HepG2 (cell line): ENCODE data around the gene OTUB2. TPM values are rescaled to one million over a fixed set of nuclear protein-coding genes. Genes with fewer than 3 reads are reported as not detected.

ENCODE experiments used
- ATAC-seq: fragments of 200-7000 bp; cut with Tn5 transposase; 3 replicates; pipeline ENCODE4 v1.9.1; 2020; ENCODE audit warnings: mild to moderate bottlenecking, moderate library complexity
- BruUV-seq: library from RNA; stranded (reverse); fragments of 400-500 nt; replicated peaks from 2 replicates; lab custom pipeline; 2021; lab: Mats Ljungman, UMichigan
- CTCF ChIA-PET: fragments of 300-600 bp; formaldehyde crosslinking; extraction: SDS; loops from one replicate; lab custom pipeline; 2021; ENCODE audit warnings: low total read pairs, inconsistent platforms, low intra/inter-chr PET ratio; lab: Yijun Ruan, JAX
- POLR2A ChIA-PET: fragments of 350-600 bp; sonication (Branson Sonifier 250); formaldehyde crosslinking; loops from one replicate; lab custom pipeline; 2020; ENCODE audit warnings: antibody characterized with exemption, inconsistent platforms; lab: Yijun Ruan, JAX
- DNase-seq: peaks from one replicate; pipeline ENCODE4 v3.0.0-alpha.2; 2015; ENCODE audit warnings: low spot score
- FAIRE-seq: peaks from 3 replicates; lab custom pipeline; 2011; peaks lifted over from hg19 to GRCh38; lab: Jason Lieb, UNC
- H2AFZ ChIP-seq: one replicate; pipeline ENCODE4 v1.6.1; 2011; ENCODE audit warnings: low read length, inconsistent platforms
- H3K27ac ChIP-seq: fragments of 300-600 bp; 3 replicates; pipeline ENCODE4 v1.8.0; 2011; ENCODE audit warnings: mixed run types, mild to moderate bottlenecking, mixed read lengths, low read length, inconsistent platforms; ENCODE audit not compliant: insufficient read depth; ENCODE audit errors: extremely low read length
- H3K27me3 ChIP-seq, 2 experiments: fragments of 200-600 bp in 1 of 2; 2 replicates in 1 of 2; 3 replicates in 1 of 2; pipeline versions ENCODE4 v1.6.0 to v1.8.0; 2011; ENCODE audit warnings: low read length in 2 of 2, mild to moderate bottlenecking in 2 of 2, moderate library complexity in 2 of 2, inconsistent platforms in 1 of 2; ENCODE audit not compliant: insufficient read depth in 2 of 2, control insufficient read depth in 1 of 2
- H3K36me3 ChIP-seq, 2 experiments: fragments of 200-600 bp in 1 of 2; replicated peaks in 1 of 2; 2 replicates in 1 of 2; 3 replicates in 1 of 2; pipeline versions ENCODE4 v1.5.1 to v1.8.0; 2011; ENCODE audit warnings: low read length in 2 of 2, inconsistent platforms in 1 of 2; ENCODE audit not compliant: insufficient read depth in 2 of 2, control insufficient read depth in 1 of 2
- H3K4me1 ChIP-seq: 2 replicates; pipeline ENCODE4 v1.5.1; 2012; ENCODE audit warnings: low read length, inconsistent platforms; ENCODE audit not compliant: insufficient read depth
- H3K4me2 ChIP-seq: 2 replicates; pipeline ENCODE4 v1.6.0; 2011; ENCODE audit warnings: low read depth, low read length, inconsistent platforms
- H3K4me3 ChIP-seq, 3 experiments: fragments of 200-600 bp in 1 of 3; sonication (generic), shearing (Covaris generic) in 1 of 3; replicated peaks in 1 of 3; 2 replicates each; pipeline ENCODE4 v1.5.1; 2011 to 2016; ENCODE audit warnings: low read length in 3 of 3, inconsistent platforms in 2 of 3, low read depth in 2 of 3, mild to moderate bottlenecking in 2 of 3, control low read depth in 1 of 3, mixed read lengths in 1 of 3; ENCODE audit not compliant: insufficient read depth in 1 of 3
- H3K79me2 ChIP-seq: one replicate; pipeline ENCODE4 v1.6.1; 2011; ENCODE audit warnings: low read length, inconsistent platforms; ENCODE audit not compliant: insufficient read depth
- H3K9ac ChIP-seq: 2 replicates; pipeline ENCODE4 v1.6.0; 2011; ENCODE audit warnings: mild to moderate bottlenecking, low read depth, low read length, inconsistent platforms; ENCODE audit not compliant: insufficient read depth
- H3K9me3 ChIP-seq: 2 replicates; pipeline ENCODE4 v1.5.1; 2012; ENCODE audit warnings: mild to moderate bottlenecking, low read length
- H4K20me1 ChIP-seq: 2 replicates; pipeline ENCODE4 v1.6.0; 2011; ENCODE audit warnings: inconsistent platforms, mild to moderate bottlenecking, low read length, moderate library complexity; ENCODE audit not compliant: insufficient read depth
- FOXJ3 ChIP-seq: sonication (generic); formaldehyde crosslinking; IDR thresholded peaks from 2 replicates; pipeline ENCODE4 v1.4.0; 2020; ENCODE audit warnings: missing genetic modification reagents, mild to moderate bottlenecking, borderline replicate concordance
- FOXK2 ChIP-seq: fragments of 450-650 bp; IDR thresholded peaks from 2 replicates; pipeline ENCODE4 v1.6.1; 2016
- GTF2F1 ChIP-seq: fragments of 150-350 bp; IDR thresholded peaks from 2 replicates; pipeline ENCODE4 v1.6.1; 2014; ENCODE audit warnings: low read length
- ISX ChIP-seq: sonication (generic); formaldehyde crosslinking; conservative IDR thresholded peaks from 2 replicates; pipeline ENCODE4 v1.5.0; 2020; ENCODE audit warnings: missing genetic modification reagents
- KDM6A ChIP-seq: IDR thresholded peaks from 2 replicates; pipeline ENCODE4 v1.6.1; 2016; ENCODE audit warnings: low read depth
- MAFK ChIP-seq, 2 experiments: IDR thresholded peaks in 1 of 2; conservative IDR thresholded peaks in 1 of 2; 2 replicates each; pipeline ENCODE4 v1.6.1; 2011; ENCODE audit warnings: improper control_type of control experiment in 2 of 2, low read length in 2 of 2
- MIER3 ChIP-seq: IDR thresholded peaks from 2 replicates; pipeline ENCODE4 v1.6.1; 2016; ENCODE audit warnings: missing compliant biosample characterization, borderline replicate concordance
- NFE2L2 ChIP-seq: fragments of 150-350 bp; IDR thresholded peaks from 2 replicates; pipeline ENCODE4 v1.6.1; 2014; ENCODE audit warnings: low read length
- PHF21A ChIP-seq: sonication (generic); formaldehyde crosslinking; IDR thresholded peaks from 2 replicates; pipeline ENCODE4 v1.5.0; 2020; ENCODE audit warnings: mild to moderate bottlenecking, missing genetic modification reagents
- POLR2G ChIP-seq: fragments of 200-400 bp; formaldehyde crosslinking; IDR thresholded peaks from 2 replicates; pipeline ENCODE4 v1.6.1; 2018; ENCODE audit warnings: mild to moderate bottlenecking, low read depth, low read length, moderate library complexity
- RBFOX2 ChIP-seq: fragments of 200-400 bp; formaldehyde crosslinking; IDR thresholded peaks from 2 replicates; pipeline ENCODE4 v1.6.1; 2017; ENCODE audit warnings: low read depth, mild to moderate bottlenecking, low read length
- RFXAP ChIP-seq: sonication (generic); formaldehyde crosslinking; IDR thresholded peaks from 2 replicates; pipeline ENCODE4 v1.4.0; 2020; ENCODE audit warnings: missing genetic modification reagents, borderline replicate concordance
- SAP130 ChIP-seq: IDR thresholded peaks from 2 replicates; pipeline ENCODE4 v1.6.1; 2016; ENCODE audit warnings: low read depth
- TEAD2 ChIP-seq: sonication (generic); formaldehyde crosslinking; IDR thresholded peaks from 2 replicates; pipeline ENCODE4 v1.9.0; 2021; ENCODE audit warnings: missing genetic modification reagents
- ZNF121 ChIP-seq: sonication (generic); formaldehyde crosslinking; IDR thresholded peaks from 2 replicates; pipeline ENCODE4 v1.5.0; 2020; ENCODE audit warnings: mild to moderate bottlenecking, missing genetic modification reagents
- ZNF138 ChIP-seq: sonication (generic); formaldehyde crosslinking; IDR thresholded peaks from 2 replicates; pipeline ENCODE4 v1.5.0; 2020; ENCODE audit warnings: mild to moderate bottlenecking, low read depth, missing genetic modification reagents
- ZNF570 ChIP-seq: sonication (generic); formaldehyde crosslinking; IDR thresholded peaks from 2 replicates; pipeline ENCODE4 v1.4.0; 2020; ENCODE audit warnings: mild to moderate bottlenecking, missing genetic modification reagents, borderline replicate concordance
- ZNF780A ChIP-seq: sonication (generic); formaldehyde crosslinking; IDR thresholded peaks from 2 replicates; pipeline ENCODE4 v1.8.0; 2022; ENCODE audit warnings: mild to moderate bottlenecking, missing genetic modification reagents, moderate library complexity
- ZNF816 ChIP-seq: sonication (generic); formaldehyde crosslinking; IDR thresholded peaks from 2 replicates; pipeline ENCODE4 v1.8.0; 2022; ENCODE audit warnings: missing genetic modification reagents, mild to moderate bottlenecking, borderline replicate concordance
- ZSCAN12 ChIP-seq: sonication (generic); formaldehyde crosslinking; IDR thresholded peaks from 2 replicates; pipeline ENCODE4 v1.9.0; 2021; ENCODE audit warnings: mild to moderate bottlenecking, missing genetic modification reagents
- ZZZ3 ChIP-seq: sonication (generic); formaldehyde crosslinking; IDR thresholded peaks from 2 replicates; pipeline ENCODE4 v1.4.0; 2020; ENCODE audit warnings: missing genetic modification reagents, mild to moderate bottlenecking, borderline replicate concordance
- WGBS: methylation state at CpG from one replicate; pipeline ENCODE4 v1.1.6; 2017; ENCODE audit warnings: low lambda C conversion rate; 5-methylcytosine and 5-hydroxymethylcytosine counted together
- in situ Hi-C: cut with HindIII; loops from 2 replicates; pipeline ENCODE4 v1.10.0; 2017; ENCODE audit warnings: low pct_unique_long_range_greater_than_20kb; ENCODE audit not compliant: extremely low pct_ligation_motif_present
- intact Hi-C: fragments of 100-400 bp; cut with micrococcal nuclease; formaldehyde crosslinking; loops from one replicate; pipeline ENCODE4 v1.10.0; 2022; ENCODE audit not compliant: unreplicated experiment
- polyA plus RNA-seq, 8 experiments: library from polyadenylated mRNA; depleted of rRNA in 3 of 8; stranded (reverse) in 7 of 8; unstranded in 1 of 8; fragments of >200 nt; fragmentation: Illumina TruSeq in 4 of 8; extraction: Trizol in 4 of 8; gene quantifications; 2 replicates each; pipeline versions ENCODE4 v1.2.1 to v1.2.3, GENCODE V29; 2011 to 2016; ENCODE audit warnings: low read depth in 4 of 8, missing spikeins in 1 of 8, mixed read lengths in 1 of 8; ENCODE audit not compliant: insufficient read depth in 1 of 8
- total RNA-seq, 5 experiments: library from RNA; depleted of rRNA; stranded (reverse); fragments of >200 nt; fragmentation: Illumina TruSeq; extraction: Trizol; gene quantifications; 2 replicates each; pipeline ENCODE4 v1.2.3, GENCODE V29; 2016; ENCODE audit warnings: low read depth in 1 of 5
- TF ChIP-seq, protein P1 (sequence below): sonication (generic); formaldehyde crosslinking; IDR thresholded peaks from 2 replicates; pipeline ENCODE4 v1.4.0; 2020; ENCODE audit warnings: missing genetic modification reagents
- TF ChIP-seq, protein P2 (sequence below), 2 experiments: fragments of 450-650 bp in 1 of 2; sonication (generic) in 1 of 2; formaldehyde crosslinking; IDR thresholded peaks; 2 replicates each; pipeline versions ENCODE4 v1.5.0 to v1.8.0; 2020 to 2022; ENCODE audit warnings: mild to moderate bottlenecking in 1 of 2, missing genetic modification reagents in 1 of 2
- TF ChIP-seq, protein P3 (sequence below): sonication (generic); formaldehyde crosslinking; IDR thresholded peaks from 2 replicates; pipeline ENCODE4 v1.8.0; 2022; ENCODE audit warnings: missing genetic modification reagents, mild to moderate bottlenecking, borderline replicate concordance

OTUB2 gene
- total and polyA plus RNA-seq, 2 of the 13 experiments (the other 11 are each of a cell fraction or from before 2014, with no cell fraction given), result 2.2 to 2.4 TPM

DNA sequence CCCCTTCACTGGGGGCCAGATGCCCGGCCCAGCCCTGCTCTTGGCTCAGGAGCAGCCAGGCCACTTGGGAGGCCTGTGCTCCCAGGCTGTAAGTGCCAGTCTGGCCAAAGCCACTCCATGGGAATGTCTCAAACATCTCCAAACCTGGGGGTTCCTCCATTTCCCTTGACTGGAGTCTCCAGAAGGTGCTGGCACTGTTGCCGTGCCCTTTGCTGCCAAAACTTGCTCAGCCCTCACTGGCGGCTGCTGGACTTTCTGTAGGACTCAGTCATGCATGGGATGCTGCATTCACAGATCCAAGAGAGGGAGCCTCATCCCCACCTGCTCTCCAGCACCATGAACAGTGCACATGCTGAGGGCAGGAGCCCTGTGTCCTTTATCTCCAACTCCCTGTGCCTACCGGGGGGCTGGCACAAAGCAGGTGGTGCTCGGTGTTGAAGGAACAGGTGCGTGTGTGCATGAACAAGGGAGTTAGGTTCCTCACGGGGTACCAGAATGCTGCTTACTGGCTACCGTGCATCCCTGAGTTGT lies 9.6 kb upstream of the OTUB2 start (continued):
- TF ChIP-seq, protein P1, sequence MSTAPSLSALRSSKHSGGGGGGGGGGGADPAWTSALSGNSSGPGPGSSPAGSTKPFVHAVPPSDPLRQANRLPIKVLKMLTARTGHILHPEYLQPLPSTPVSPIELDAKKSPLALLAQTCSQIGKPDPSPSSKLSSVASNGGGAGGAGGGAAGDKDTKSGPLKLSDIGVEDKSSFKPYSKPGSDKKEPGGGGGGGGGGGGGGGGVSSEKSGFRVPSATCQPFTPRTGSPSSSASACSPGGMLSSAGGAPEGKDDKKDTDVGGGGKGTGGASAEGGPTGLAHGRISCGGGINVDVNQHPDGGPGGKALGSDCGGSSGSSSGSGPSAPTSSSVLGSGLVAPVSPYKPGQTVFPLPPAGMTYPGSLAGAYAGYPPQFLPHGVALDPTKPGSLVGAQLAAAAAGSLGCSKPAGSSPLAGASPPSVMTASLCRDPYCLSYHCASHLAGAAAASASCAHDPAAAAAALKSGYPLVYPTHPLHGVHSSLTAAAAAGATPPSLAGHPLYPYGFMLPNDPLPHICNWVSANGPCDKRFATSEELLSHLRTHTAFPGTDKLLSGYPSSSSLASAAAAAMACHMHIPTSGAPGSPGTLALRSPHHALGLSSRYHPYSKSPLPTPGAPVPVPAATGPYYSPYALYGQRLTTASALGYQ (CRISPR knock-in tag), result no peak
- TF ChIP-seq MIER3 (CRISPR knock-in tag) (no peak), ZNF570 (no peak), ZNF780A (CRISPR knock-in tag) (no peak), MAFK (conservative IDR thresholded peaks at IDR 0.05 in 1 of 2, IDR thresholded peaks at IDR 0.05 in 1 of 2; ENCODE audit: low read length in 2 of 2) (no peak), ZSCAN12 (CRISPR knock-in tag) (no peak), ISX (CRISPR knock-in tag) (no peak), SAP130 (CRISPR knock-in tag) (no peak)

DNA sequence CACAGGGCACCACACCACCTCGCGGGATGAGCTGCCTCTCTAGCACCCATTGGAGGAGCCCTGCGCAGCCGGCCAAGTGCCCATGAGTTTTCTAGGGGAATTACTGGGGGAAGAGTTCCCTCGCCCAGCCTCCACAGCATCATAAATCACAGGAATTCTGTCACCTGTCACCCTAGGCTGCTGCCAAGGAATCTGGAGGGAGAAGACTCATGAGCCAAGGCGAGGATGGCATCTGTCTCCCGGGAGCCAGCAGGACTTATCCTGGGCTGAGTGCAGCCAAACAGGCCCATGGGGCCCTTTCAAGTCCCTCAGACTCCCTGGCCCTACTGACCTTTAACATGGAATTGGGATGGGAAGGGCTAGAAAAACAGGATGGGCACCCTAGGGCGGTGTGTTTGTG lies 7.8 kb upstream of the OTUB2 start:
- H3K4me3 ChIP-seq, result no peak overlapping the region
- ATAC-seq, result no peak
- intact Hi-C loops, result no loop called here
- no peak for DNase-seq
- WGBS, result 36% methylated on average over 8 of the region's 8 CpGs
- no peak overlapping the region for H3K9ac ChIP-seq
- H3K79me2 ChIP-seq, result no peaks in the 10 kb centered on the region
- H3K9me3 ChIP-seq, result no peaks in the 10 kb centered on the region
- no TSS peak for BruUV-seq
- POLR2A ChIA-PET, result no interaction called here
- no peaks in the 10 kb centered on the region for H3K36me3 ChIP-seq
- H3K4me1 ChIP-seq, result peaks cover 41% of the 10 kb centered on the region
- in situ Hi-C loops, result no loop called here
- H4K20me1 ChIP-seq, result no peaks in the 10 kb centered on the region
- peaks cover 7 to 27% of the 10 kb centered on the region in 2 experiments; a peak in 4 of 5 replicates for H3K27me3 ChIP-seq
- no peak overlapping the region for H3K27ac ChIP-seq
- H3K4me2 ChIP-seq, result no peak overlapping the region
- no peak for FAIRE-seq
- no peak overlapping the region for H2AFZ ChIP-seq
- CTCF ChIA-PET, result no interaction called here
- TF ChIP-seq ZZZ3 (CRISPR knock-in tag), result no peak
- no peak for TF ChIP-seq FOXK2
- no peak for TF ChIP-seq ZNF138 (CRISPR knock-in tag)
- no peak for TF ChIP-seq NFE2L2
- no peak for TF ChIP-seq TEAD2
- TF ChIP-seq, protein P2, sequence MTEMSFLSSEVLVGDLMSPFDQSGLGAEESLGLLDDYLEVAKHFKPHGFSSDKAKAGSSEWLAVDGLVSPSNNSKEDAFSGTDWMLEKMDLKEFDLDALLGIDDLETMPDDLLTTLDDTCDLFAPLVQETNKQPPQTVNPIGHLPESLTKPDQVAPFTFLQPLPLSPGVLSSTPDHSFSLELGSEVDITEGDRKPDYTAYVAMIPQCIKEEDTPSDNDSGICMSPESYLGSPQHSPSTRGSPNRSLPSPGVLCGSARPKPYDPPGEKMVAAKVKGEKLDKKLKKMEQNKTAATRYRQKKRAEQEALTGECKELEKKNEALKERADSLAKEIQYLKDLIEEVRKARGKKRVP (CRISPR knock-in tag; IDR thresholded peaks at IDR 0.05), result no peak
- TF ChIP-seq ZNF121 (CRISPR knock-in tag), result no peak
- TF ChIP-seq, protein P3, sequence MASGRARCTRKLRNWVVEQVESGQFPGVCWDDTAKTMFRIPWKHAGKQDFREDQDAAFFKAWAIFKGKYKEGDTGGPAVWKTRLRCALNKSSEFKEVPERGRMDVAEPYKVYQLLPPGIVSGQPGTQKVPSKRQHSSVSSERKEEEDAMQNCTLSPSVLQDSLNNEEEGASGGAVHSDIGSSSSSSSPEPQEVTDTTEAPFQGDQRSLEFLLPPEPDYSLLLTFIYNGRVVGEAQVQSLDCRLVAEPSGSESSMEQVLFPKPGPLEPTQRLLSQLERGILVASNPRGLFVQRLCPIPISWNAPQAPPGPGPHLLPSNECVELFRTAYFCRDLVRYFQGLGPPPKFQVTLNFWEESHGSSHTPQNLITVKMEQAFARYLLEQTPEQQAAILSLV (CRISPR knock-in tag), result no peak
- no peak for TF ChIP-seq RFXAP (CRISPR knock-in tag)
- no peak for TF ChIP-seq RBFOX2
- no peak for TF ChIP-seq GTF2F1
- TF ChIP-seq KDM6A (CRISPR knock-in tag), result no peak
- no peak for TF ChIP-seq FOXJ3 (CRISPR knock-in tag)
- TF ChIP-seq POLR2G, result no peak
- no peak for TF ChIP-seq PHF21A (CRISPR knock-in tag)
- no peak for TF ChIP-seq ZNF816 (CRISPR knock-in tag)
